Endothelial cell of umbilical vein (primary cell): Measurements from ENCODE around the gene TMEM205. TPM values are rescaled to one million over a fixed set of nuclear protein-coding genes. Genes with fewer than 3 reads are reported as not detected.

Experiments
- BruUV-seq: library from RNA; stranded (reverse); fragments of 400-500 nt; replicated peaks from 2 replicates; lab custom pipeline; 2021; lab: Mats Ljungman, UMichigan
- CTCF ChIA-PET: fragments of 300-600, 350-600 bp; sonication (Branson Sonifier 250); formaldehyde crosslinking; loops from one replicate; lab custom pipeline; 2021; ENCODE audit warnings: antibody characterized with exemption, inconsistent platforms; lab: Charles Lee
- POLR2A ChIA-PET: fragments of 300-600, 350-600 bp; sonication (Branson Sonifier 250); formaldehyde crosslinking; loops from one replicate; lab custom pipeline; 2021; ENCODE audit warnings: antibody characterized with exemption, inconsistent platforms; lab: Charles Lee
- DNase-seq: peaks from one replicate; pipeline ENCODE4 v3.0.0-alpha.2; 2011; ENCODE audit warnings: low read depth, low spot score
- FAIRE-seq: peaks from 2 replicates; lab custom pipeline; 2011; peaks lifted over from hg19 to GRCh38; lab: Jason Lieb, UNC
- H2AFZ ChIP-seq: 2 replicates; pipeline ENCODE4 v1.6.0; 2012; ENCODE audit warnings: low read depth, low read length, control low read depth, inconsistent platforms
- H3K27ac ChIP-seq: 2 replicates; pipeline ENCODE4 v1.5.1; 2011; ENCODE audit warnings: low read depth, mild to moderate bottlenecking, control low read depth, low read length, moderate library complexity; ENCODE audit not compliant: insufficient read depth
- H3K27me3 ChIP-seq, 2 experiments: 2 replicates each; pipeline versions ENCODE4 v1.6.0 to v1.6.1; 2011; ENCODE audit warnings: low read length in 2 of 2, mixed read lengths in 1 of 2; ENCODE audit not compliant: control insufficient read depth in 2 of 2, insufficient read depth in 2 of 2
- H3K36me3 ChIP-seq, 2 experiments: 2 replicates in 1 of 2; 3 replicates in 1 of 2; pipeline ENCODE4 v1.5.1; 2011; ENCODE audit warnings: low read length in 2 of 2, mild to moderate bottlenecking in 1 of 2, moderate library complexity in 1 of 2; ENCODE audit not compliant: control insufficient read depth in 2 of 2, insufficient read depth in 2 of 2; ENCODE audit errors: extremely low read depth in 1 of 2
- H3K4me1 ChIP-seq: 3 replicates; pipeline ENCODE4 v1.5.1; 2011; ENCODE audit warnings: mild to moderate bottlenecking, low read length; ENCODE audit not compliant: control insufficient read depth, insufficient read depth; ENCODE audit errors: extremely low read depth
- H3K4me2 ChIP-seq: 2 replicates; pipeline ENCODE4 v1.6.1; 2011; ENCODE audit warnings: low read length, control low read depth, mixed read lengths; ENCODE audit not compliant: insufficient read depth
- H3K4me3 ChIP-seq, 3 experiments: fragments of 200-600 bp in 1 of 3; sonication (generic), shearing (Covaris generic) in 1 of 3; replicated peaks in 1 of 3; 2 replicates each; pipeline ENCODE4 v1.5.1; 2011 to 2016; ENCODE audit warnings: control low read depth in 3 of 3, low read length in 3 of 3, mild to moderate bottlenecking in 2 of 3, inconsistent platforms in 1 of 3, low read depth in 1 of 3, moderate library complexity in 1 of 3; ENCODE audit not compliant: insufficient read depth in 1 of 3
- H3K79me2 ChIP-seq: 2 replicates; pipeline ENCODE4 v1.6.0; 2012; ENCODE audit warnings: low read length, inconsistent platforms; ENCODE audit not compliant: control insufficient read depth, insufficient read depth
- H3K9ac ChIP-seq: replicated peaks from 2 replicates; pipeline ENCODE3; 2011; ENCODE audit warnings: low read length, control low read depth; ENCODE audit not compliant: insufficient read depth; ENCODE audit errors: extremely low read depth
- H3K9me1 ChIP-seq: replicated peaks from 3 replicates; pipeline ENCODE4 v1.6.0; 2011; ENCODE audit warnings: mild to moderate bottlenecking, low read length; ENCODE audit not compliant: control insufficient read depth, insufficient read depth; ENCODE audit errors: extremely low read depth
- H3K9me3 ChIP-seq: replicated peaks from 2 replicates; pipeline ENCODE4 v1.5.1; 2012; ENCODE audit warnings: low read length, inconsistent platforms; ENCODE audit not compliant: control insufficient read depth, insufficient read depth
- H4K20me1 ChIP-seq: replicated peaks from 2 replicates; pipeline ENCODE3; 2011; ENCODE audit warnings: mild to moderate bottlenecking, low read length; ENCODE audit not compliant: control insufficient read depth, insufficient read depth; ENCODE audit errors: extremely low read depth
- CTCF ChIP-seq, 2 donors: IDR thresholded peaks; 1 replicate in 1 of 2; 2 replicates in 1 of 2; pipeline ENCODE4 v1.5.1; 2011; ENCODE audit warnings: low read length in 2 of 2, mild to moderate bottlenecking in 2 of 2, moderate library complexity in 2 of 2, control low read depth in 1 of 2, inconsistent platforms in 1 of 2, low read depth in 1 of 2; ENCODE audit not compliant: insufficient read depth in 1 of 2; ENCODE audit errors: extremely low read depth in 1 of 2
- EZH2 ChIP-seq: IDR thresholded peaks from 2 replicates; pipeline ENCODE4 v1.6.1; 2012; ENCODE audit warnings: borderline replicate concordance, low read depth, mild to moderate bottlenecking, moderate library complexity, low read length, inconsistent platforms; ENCODE audit not compliant: severe bottlenecking
- FOS ChIP-seq: IDR thresholded peaks from 2 replicates; pipeline ENCODE4 v1.6.1; 2011; ENCODE audit warnings: mild to moderate bottlenecking, low read length, moderate library complexity, borderline replicate concordance; ENCODE audit not compliant: insufficient read depth
- GATA2 ChIP-seq: IDR thresholded peaks from 2 replicates; pipeline ENCODE4 v1.7.0; 2011; ENCODE audit warnings: low read depth, mild to moderate bottlenecking, moderate library complexity, mixed read lengths, low read length; ENCODE audit not compliant: insufficient read length, insufficient read depth
- JUN ChIP-seq: IDR thresholded peaks from 2 replicates; pipeline ENCODE4 v1.6.1; 2011; ENCODE audit warnings: borderline replicate concordance, low read depth; ENCODE audit not compliant: insufficient read length, insufficient read depth
- MYC ChIP-seq: IDR thresholded peaks from one replicate; pipeline ENCODE4 v1.6.1; 2011; ENCODE audit warnings: mild to moderate bottlenecking, low read depth, low read length
- POLR2A ChIP-seq: IDR thresholded peaks from 2 replicates; pipeline ENCODE4 v1.6.1; 2012; ENCODE audit warnings: low read depth, mild to moderate bottlenecking, control low read depth, low read length
- POLR2AphosphoS5 ChIP-seq: IDR thresholded peaks from 2 replicates; pipeline ENCODE4 v1.6.1; 2012; ENCODE audit warnings: low read depth, mild to moderate bottlenecking, control low read depth, low read length, moderate library complexity; ENCODE audit not compliant: insufficient read depth
- dilution Hi-C: fragments of 300-500 bp; cut with MboI; formaldehyde crosslinking; loops from one replicate; pipeline ENCODE4 v1.15.0; 2019; ENCODE audit warnings: low sequenced_read_pairs; ENCODE audit not compliant: extremely low pct_ligation_motif_present
- intact Hi-C: fragments of 100-400 bp; cut with micrococcal nuclease; formaldehyde crosslinking; loops from one replicate; pipeline ENCODE4 v1.10.0; 2022
- polyA plus RNA-seq, 4 experiments: library from polyadenylated mRNA; depleted of rRNA in 3 of 4; stranded (reverse) in 3 of 4; unstranded in 1 of 4; fragments of >200 nt; gene quantifications; 2 replicates each; pipeline versions ENCODE4 v1.2.1 to v1.2.3, GENCODE V29; 2011 to 2012; ENCODE audit warnings: missing spikeins in 1 of 4
- total RNA-seq: library from RNA; stranded (reverse); gene quantifications from 2 replicates; pipeline ENCODE4 v1.2.3, GENCODE V29; 2021
- TF ChIP-seq, protein P1 (sequence below): IDR thresholded peaks from 2 replicates; pipeline ENCODE4 v1.6.1; 2011; ENCODE audit not compliant: insufficient read depth, insufficient read length

TMEM205 gene
- total and polyA plus RNA-seq, 2 donors (not counting 3 experiments of a cell fraction or from before 2014, with no cell fraction given): 57.3 to 345 TPM

DNA sequence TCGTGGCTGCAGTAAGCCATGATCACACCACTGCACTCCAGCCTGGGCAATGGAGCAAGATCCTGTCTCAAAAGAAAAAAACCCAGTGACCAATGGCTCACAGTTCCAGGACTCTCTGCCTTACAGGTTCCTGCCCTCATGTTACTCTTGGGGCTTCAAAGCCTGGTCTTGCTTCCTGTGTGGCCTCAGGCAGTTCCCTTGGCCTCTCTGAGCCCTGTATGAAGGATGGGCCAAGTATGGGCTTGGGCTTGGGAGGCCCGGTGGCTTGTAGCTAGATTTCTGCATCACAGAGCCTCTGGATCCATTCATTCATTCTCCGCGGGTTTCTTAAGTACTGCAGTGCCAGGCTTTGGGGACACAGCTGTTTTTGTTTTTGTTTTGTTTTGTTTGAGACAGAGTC is 50.9 kb downstream of the TMEM205 start:
- ChIA-PET CTCF (interaction anchor here (2.4 to 3.0 kb wide), 2 partner anchors 44 to 187 kb away, joined by 12 to 23 read pairs; partner anchors contain the start of gene RAB3D), POLR2A (interaction anchor here (0.6 kb wide), 1 partner anchor 198 kb away, joined by 6 read pairs; no protein-coding TSS in a partner anchor)
- Histone ChIP-seq H3K27ac (no peak overlapping the region), H3K4me2 (no peak overlapping the region), H3K9me1 (no peaks in the 10 kb centered on the region), H3K79me2 (no peaks in the 10 kb centered on the region), H3K4me3 (no peak overlapping the region), H4K20me1 (no peaks in the 10 kb centered on the region), H3K27me3 (peaks cover 0 to 1% of the 10 kb centered on the region in 2 experiments), H3K36me3 (no peaks in the 10 kb centered on the region), H3K9ac (no peak overlapping the region), H3K9me3 (no peaks in the 10 kb centered on the region), H3K4me1 (no peaks in the 10 kb centered on the region), H2AFZ (no peak overlapping the region)
- dilution Hi-C loops (no loop called here), intact Hi-C loops (no loop called here)
- BruUV-seq: no TSS peak
- TF ChIP-seq FOS (no peak), CTCF (IDR thresholded peaks at IDR 0.05; ENCODE audit: extremely low read depth in 1 of 2, insufficient read depth in 1 of 2, low read depth in 1 of 2, low read length in 2 of 2) (no peak), POLR2A (no peak), GATA2 (no peak), POLR2AphosphoS5 (no peak), EZH2 (no peak), MYC (no peak), JUN (no peak)
- TF ChIP-seq, protein P1, sequence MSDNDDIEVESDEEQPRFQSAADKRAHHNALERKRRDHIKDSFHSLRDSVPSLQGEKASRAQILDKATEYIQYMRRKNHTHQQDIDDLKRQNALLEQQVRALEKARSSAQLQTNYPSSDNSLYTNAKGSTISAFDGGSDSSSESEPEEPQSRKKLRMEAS: no peak
- DNase-seq (no peak), FAIRE-seq (peak; percentile 21)
